Neural progenitor cell (in vitro differentiated cells): ENCODE data around the gene SLC35B4. TPM values are rescaled to one million over a fixed set of nuclear protein-coding genes. Genes with fewer than 3 reads are reported as not detected.

Experiments used
- DNase-seq: peaks from one replicate; pipeline ENCODE4 v3.0.0-alpha.2; 2016; ENCODE audit warnings: low spot score
- H2AFZ ChIP-seq: fragments of 200-600 bp; sonication (generic); replicated peaks from 2 replicates; pipeline ENCODE4 v1.6.1; 2016; ENCODE audit warnings: antibody characterized with exemption
- H3F3A ChIP-seq: fragments of 200-600 bp; sonication (generic); 2 replicates; pipeline ENCODE4 v1.6.1; 2016; ENCODE audit warnings: antibody characterized with exemption, low read depth
- H3K27ac ChIP-seq: fragments of 200-600 bp; sonication (generic); 2 replicates; pipeline ENCODE4 v1.5.1; 2016; ENCODE audit warnings: mild to moderate bottlenecking
- H3K27me3 ChIP-seq: fragments of 200-600 bp; sonication (generic); 2 replicates; pipeline ENCODE4 v1.6.1; 2016; ENCODE audit warnings: mild to moderate bottlenecking, moderate library complexity
- H3K36me3 ChIP-seq: fragments of 200-600 bp; sonication (generic); 2 replicates; pipeline ENCODE4 v1.5.1; 2016
- H3K4me1 ChIP-seq: fragments of 200-600 bp; sonication (generic); 2 replicates; pipeline ENCODE4 v1.6.1; 2016; ENCODE audit warnings: mixed run types
- H3K4me2 ChIP-seq: fragments of 200-600 bp; sonication (generic); 2 replicates; pipeline ENCODE4 v1.6.1; 2016
- H3K4me3 ChIP-seq: fragments of 200-600 bp; sonication (generic); 2 replicates; pipeline ENCODE4 v1.5.1; 2016
- H3K79me2 ChIP-seq: fragments of 200-600 bp; sonication (generic); 2 replicates; pipeline ENCODE4 v1.6.1; 2016; ENCODE audit warnings: low read depth
- H3K9ac ChIP-seq: fragments of 200-600 bp; sonication (generic); 2 replicates; pipeline ENCODE4 v1.6.1; 2016
- H3K9me3 ChIP-seq: fragments of 200-600 bp; sonication (generic); 2 replicates; pipeline ENCODE4 v1.5.1; 2016; ENCODE audit warnings: low read depth
- H4K20me1 ChIP-seq: fragments of 200-600 bp; sonication (generic); 2 replicates; pipeline ENCODE4 v1.6.1; 2016; ENCODE audit warnings: low read depth
- H3K27ac Mint-ChIP-seq: 3 replicates; pipeline ENCODE4 v1.8.0; 2021; ENCODE audit warnings: mixed read lengths
- H3K27me3 Mint-ChIP-seq: 2 replicates; pipeline ENCODE4 v1.8.0; 2022; ENCODE audit warnings: low read depth, mild to moderate bottlenecking, inconsistent platforms, moderate library complexity, mixed read lengths; ENCODE audit not compliant: insufficient read depth
- H3K36me3 Mint-ChIP-seq: 3 replicates; pipeline ENCODE4 v1.8.0; 2021; ENCODE audit warnings: mixed read lengths
- H3K4me1 Mint-ChIP-seq: 3 replicates; pipeline ENCODE4 v1.8.0; 2021; ENCODE audit warnings: mixed read lengths
- H3K4me3 Mint-ChIP-seq: 3 replicates; pipeline ENCODE4 v1.8.0; 2021; ENCODE audit warnings: mild to moderate bottlenecking, moderate library complexity, mixed read lengths
- H3K9me3 Mint-ChIP-seq: 3 replicates; pipeline ENCODE4 v1.8.0; 2020; ENCODE audit warnings: mixed read lengths
- CTCF ChIP-seq: fragments of 200-600 bp; sonication (generic); IDR thresholded peaks from 2 replicates; pipeline ENCODE4 v1.5.1; 2017; ENCODE audit warnings: antibody characterized with exemption, mild to moderate bottlenecking
- EZH2 ChIP-seq: fragments of 200-600 bp; sonication (generic); IDR thresholded peaks from 2 replicates; pipeline ENCODE4 v1.6.1; 2017; ENCODE audit warnings: antibody characterized with exemption, mild to moderate bottlenecking, moderate library complexity
- EZH2phosphoT487 ChIP-seq: fragments of 200-600 bp; sonication (generic); IDR thresholded peaks from 2 replicates; pipeline ENCODE4 v1.6.1; 2017; ENCODE audit warnings: antibody characterized with exemption
- total RNA-seq: library from RNA; depleted of rRNA; stranded (reverse); fragments of >200 nt; gene quantifications from 2 replicates; pipeline ENCODE4 v1.2.3, GENCODE V29; 2015; ENCODE audit warnings: low replicate concordance

Gene SLC35B4
- total RNA-seq, 1 donor from 2014 or later, result 32.0 TPM

- Mint-ChIP-seq H3K4me3 (no peak overlapping the region), H3K4me1 (no peaks in the 10 kb centered on the region), H3K9me3 (no peaks in the 10 kb centered on the region), H3K27me3 (no peaks in the 10 kb centered on the region), H3K27ac (peak overlapping the region; percentile 38), H3K36me3 (no peaks in the 10 kb centered on the region)
- H3F3A ChIP-seq, result no peaks in the 10 kb centered on the region
- H3K4me3 ChIP-seq, result no peak overlapping the region
- DNase-seq, result peak; percentile 43
- no peak overlapping the region for H3K9ac ChIP-seq
- H3K79me2 ChIP-seq, result no peaks in the 10 kb centered on the region
- no peak overlapping the region for H3K4me2 ChIP-seq
- H3K27me3 ChIP-seq, result no peaks in the 10 kb centered on the region
- H2AFZ ChIP-seq, result no peak overlapping the region
- TF ChIP-seq CTCF (peak; percentile 32), EZH2phosphoT487 (no peak)
- no peaks in the 10 kb centered on the region for H3K36me3 ChIP-seq
- no peaks in the 10 kb centered on the region for H4K20me1 ChIP-seq
- H3K4me1 ChIP-seq, result no peaks in the 10 kb centered on the region
- H3K9me3 ChIP-seq, result no peaks in the 10 kb centered on the region
- no peak overlapping the region for H3K27ac ChIP-seq
Measured at GRCh38 chr7:134255814-134256213, 60.9 kb downstream of the SLC35B4 start.

GRCh38 chr7:134254311-134254710, 62.4 kb downstream of the SLC35B4 start:
- Histone ChIP-seq H3K4me3 (no peak overlapping the region), H3K27me3 (no peaks in the 10 kb centered on the region), H3F3A (no peaks in the 10 kb centered on the region), H3K4me2 (no peak overlapping the region), H3K9me3 (no peaks in the 10 kb centered on the region), H3K9ac (no peak overlapping the region), H3K36me3 (no peaks in the 10 kb centered on the region), H3K79me2 (no peaks in the 10 kb centered on the region), H3K4me1 (no peaks in the 10 kb centered on the region), H4K20me1 (no peaks in the 10 kb centered on the region), H2AFZ (no peak overlapping the region), H3K27ac (no peak overlapping the region)
- Mint-ChIP-seq H3K4me3 (no peak overlapping the region), H3K27ac (no peak overlapping the region), H3K9me3 (no peaks in the 10 kb centered on the region), H3K27me3 (no peaks in the 10 kb centered on the region), H3K4me1 (no peaks in the 10 kb centered on the region), H3K36me3 (no peaks in the 10 kb centered on the region)
- peak; percentile 25 for DNase-seq
- TF ChIP-seq EZH2 (no peak), CTCF (peak; percentile 13)

- Histone ChIP-seq H3K4me3 (no peak overlapping the region), H4K20me1 (no peaks in the 10 kb centered on the region), H3K4me1 (no peaks in the 10 kb centered on the region), H3K9ac (no peak overlapping the region), H3F3A (no peaks in the 10 kb centered on the region), H3K27ac (no peak overlapping the region), H2AFZ (no peak overlapping the region), H3K79me2 (no peaks in the 10 kb centered on the region), H3K27me3 (no peaks in the 10 kb centered on the region), H3K4me2 (no peak overlapping the region), H3K9me3 (no peaks in the 10 kb centered on the region), H3K36me3 (no peaks in the 10 kb centered on the region)
- no peak overlapping the region for H3K4me3 Mint-ChIP-seq
- no peak for TF ChIP-seq EZH2phosphoT487
- no peak overlapping the region for H3K27ac Mint-ChIP-seq
- H3K9me3 Mint-ChIP-seq, result peaks cover 5% of the 10 kb centered on the region
- no peaks in the 10 kb centered on the region for H3K36me3 Mint-ChIP-seq
- no peaks in the 10 kb centered on the region for H3K4me1 Mint-ChIP-seq
- no peaks in the 10 kb centered on the region for H3K27me3 Mint-ChIP-seq
- no peak for DNase-seq
Measured at GRCh38 chr7:134248196-134248595, 68.5 kb downstream of the SLC35B4 start.

- H3K36me3 Mint-ChIP-seq, result no peaks in the 10 kb centered on the region
Measured at GRCh38 chr7:134246761-134247160, 70.0 kb downstream of the SLC35B4 start.

More at GRCh38 chr7:134246761-134247160, 70.0 kb downstream of the SLC35B4 start:
- H3K4me1 Mint-ChIP-seq, result no peaks in the 10 kb centered on the region
- H3K4me3 ChIP-seq, result no peak overlapping the region
- no peak overlapping the region for H3K27ac ChIP-seq
- no peak overlapping the region for H3K4me3 Mint-ChIP-seq
- no peak overlapping the region for H3K9ac ChIP-seq
- H3K27me3 ChIP-seq, result no peaks in the 10 kb centered on the region
- no peak overlapping the region for H2AFZ ChIP-seq
- H3K4me2 ChIP-seq, result no peak overlapping the region
- no peaks in the 10 kb centered on the region for H3K79me2 ChIP-seq
- no peaks in the 10 kb centered on the region for H3K9me3 ChIP-seq
- H4K20me1 ChIP-seq, result no peaks in the 10 kb centered on the region
- H3K36me3 ChIP-seq, result no peaks in the 10 kb centered on the region
- H3K9me3 Mint-ChIP-seq, result peaks cover 7% of the 10 kb centered on the region
- DNase-seq, result no peak
- TF ChIP-seq EZH2 (no peak), EZH2phosphoT487 (no peak), CTCF (no peak)
- no peak overlapping the region for H3K27ac Mint-ChIP-seq
- no peaks in the 10 kb centered on the region for H3K4me1 ChIP-seq
- no peaks in the 10 kb centered on the region for H3K27me3 Mint-ChIP-seq
- no peaks in the 10 kb centered on the region for H3F3A ChIP-seq
